Muscle layer of colon (tissue), 2 donors: Measurements from ENCODE around the gene ARFGEF3.
"Not testable (repeated sequence)": the region's sequence is repeated elsewhere in the genome, so short reads cannot be mapped to it uniquely, and the experiment has no call there.

Experiments used
- H3K27ac ChIP-seq: one replicate; pipeline ENCODE4 v1.7.0; 2013; ENCODE audit warnings: low read depth, mild to moderate bottlenecking, low read length, moderate library complexity
- H3K27me3 ChIP-seq, 2 donors: one replicate each; pipeline ENCODE4 v1.7.0; 2013; ENCODE audit warnings: low read length in 2 of 2, mild to moderate bottlenecking in 2 of 2; ENCODE audit not compliant: insufficient read depth in 2 of 2, control insufficient read depth in 1 of 2
- H3K36me3 ChIP-seq: one replicate; pipeline ENCODE4 v1.7.0; 2013; ENCODE audit warnings: mild to moderate bottlenecking, low read length; ENCODE audit not compliant: insufficient read depth
- H3K4me1 ChIP-seq: one replicate; pipeline ENCODE4 v1.7.0; 2013; ENCODE audit warnings: mild to moderate bottlenecking, low read length; ENCODE audit not compliant: insufficient read depth
- H3K4me3 ChIP-seq, 2 donors: one replicate each; pipeline ENCODE4 v1.7.0; 2013; ENCODE audit warnings: low read length in 2 of 2, low read depth in 1 of 2, mild to moderate bottlenecking in 1 of 2, moderate library complexity in 1 of 2
- H3K9ac ChIP-seq: one replicate; pipeline ENCODE4 v1.7.0; 2013; ENCODE audit warnings: low read length
- H3K9me3 ChIP-seq: one replicate; pipeline ENCODE4 v1.7.0; 2013; ENCODE audit warnings: mild to moderate bottlenecking, low read length
- donor health status: abdominal sarcoma.
- donor health status: Adenocarcinoma of cecum.

The ARFGEF3 gene

GRCh38 chr6:138201836-138202235, 40.1 kb downstream of the ARFGEF3 start:
- no peaks in the 10 kb centered on the region for H3K4me1 ChIP-seq
- no peak overlapping the region for H3K4me3 ChIP-seq
- no peaks in the 10 kb centered on the region for H3K9me3 ChIP-seq
- no peak overlapping the region for H3K9ac ChIP-seq
- H3K36me3 ChIP-seq = no peaks in the 10 kb centered on the region
- H3K27ac ChIP-seq = no peak overlapping the region
- no peaks in the 10 kb centered on the region for H3K27me3 ChIP-seq

- H3K4me3 ChIP-seq = no peak overlapping the region
- no peaks in the 10 kb centered on the region for H3K4me1 ChIP-seq
- no peaks in the 10 kb centered on the region for H3K27me3 ChIP-seq
- H3K9ac ChIP-seq = no peak overlapping the region
- H3K9me3 ChIP-seq = no peaks in the 10 kb centered on the region
- no peaks in the 10 kb centered on the region for H3K36me3 ChIP-seq
- H3K27ac ChIP-seq = no peak overlapping the region
Measured at GRCh38 chr6:138203315-138203714, 41.6 kb downstream of the ARFGEF3 start.

GRCh38 chr6:138204303-138204702, 42.6 kb downstream of the ARFGEF3 start:
- Histone ChIP-seq H3K4me1 (no peaks in the 10 kb centered on the region), H3K9ac (no peak overlapping the region), H3K9me3 (no peaks in the 10 kb centered on the region), H3K36me3 (no peaks in the 10 kb centered on the region), H3K27me3 (peaks cover 0 to 3% of the 10 kb centered on the region in 2 donors), H3K4me3 (no peak overlapping the region), H3K27ac (no peak overlapping the region)

DNA sequence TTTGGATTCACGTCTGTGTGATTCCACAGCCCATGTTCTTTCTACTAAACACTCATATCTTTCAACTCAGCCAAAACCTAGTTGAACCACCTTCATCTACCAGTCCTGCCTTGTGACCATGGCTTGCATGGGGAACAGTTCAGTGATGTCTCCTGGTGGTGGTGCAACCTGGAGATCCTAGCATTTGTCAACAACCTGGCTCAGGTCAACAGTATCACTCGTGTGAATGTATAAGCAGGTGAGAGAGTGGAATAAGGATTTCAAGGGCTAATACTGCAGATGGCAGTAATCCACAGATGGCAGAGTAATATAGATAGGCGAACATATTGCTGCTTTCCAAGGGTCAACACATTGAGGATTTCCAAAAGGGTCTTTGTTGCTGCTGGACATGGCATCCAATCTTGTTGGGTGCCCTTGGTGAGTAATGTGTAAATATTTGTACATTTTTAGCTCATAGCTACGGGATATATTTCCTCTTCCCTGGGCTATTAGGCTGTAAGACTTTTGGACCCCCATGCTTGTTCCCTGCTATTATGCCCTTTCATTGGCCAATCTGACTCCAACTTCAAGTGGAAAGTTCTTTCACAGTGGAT, 43.1 kb downstream of the ARFGEF3 start:
- no peaks in the 10 kb centered on the region for H3K4me1 ChIP-seq
- no peak overlapping the region for H3K4me3 ChIP-seq
- no peak overlapping the region for H3K9ac ChIP-seq
- no peaks in the 10 kb centered on the region for H3K36me3 ChIP-seq
- H3K27ac ChIP-seq = no peak overlapping the region
- H3K27me3 ChIP-seq = peaks cover 0 to 3% of the 10 kb centered on the region in 2 donors
- no peaks in the 10 kb centered on the region for H3K9me3 ChIP-seq

DNA sequence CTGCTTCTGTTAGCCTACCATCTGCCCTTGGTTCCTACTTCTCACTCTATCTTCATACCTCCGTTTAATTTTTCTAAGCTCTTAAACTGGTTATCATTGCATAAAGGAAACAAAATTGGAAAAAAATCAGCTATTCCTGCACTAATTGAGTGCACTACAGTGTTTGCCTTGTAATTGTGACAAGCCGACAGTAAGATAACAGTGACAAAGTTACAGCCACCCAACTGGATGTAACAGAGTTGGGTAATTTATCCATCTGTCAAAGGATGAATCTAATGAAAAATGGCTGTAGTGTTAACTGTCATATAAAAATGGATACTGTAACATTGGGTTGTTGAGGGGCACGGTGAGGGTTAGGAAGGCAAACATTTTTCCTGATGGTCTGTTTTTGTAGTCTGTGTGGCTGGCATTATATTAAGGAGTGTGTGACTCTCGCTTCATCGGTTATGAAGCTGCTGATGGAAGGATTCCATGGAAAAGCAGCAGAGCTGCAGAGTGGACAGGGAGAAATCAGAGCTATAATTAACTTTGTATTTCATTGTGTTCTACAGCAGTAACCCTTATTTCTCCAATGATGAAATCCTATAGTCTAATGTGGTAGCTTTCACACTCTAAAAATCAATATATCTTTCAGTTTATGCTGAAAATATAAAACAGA, 43.8 kb downstream of the ARFGEF3 start:
- no peak overlapping the region for H3K4me3 ChIP-seq

DNA sequence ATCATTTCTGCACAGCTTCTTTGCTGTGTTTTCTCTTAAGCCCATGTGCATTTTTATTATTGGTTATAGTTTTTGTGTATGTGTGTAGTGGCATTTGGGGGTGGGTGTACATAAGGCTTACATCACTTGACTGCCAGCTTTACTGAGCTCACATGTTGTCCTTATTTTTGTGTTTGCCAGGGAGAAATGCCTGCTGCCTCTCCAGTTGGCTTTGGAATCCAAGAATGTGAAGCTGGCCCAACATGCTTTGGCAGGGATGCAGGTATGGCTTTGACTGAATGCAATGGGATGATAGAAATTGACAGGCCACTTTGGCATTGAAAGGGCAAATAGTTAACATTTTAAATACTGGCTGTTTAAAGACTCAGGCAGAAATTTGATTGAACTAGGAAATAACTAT, 45.1 kb downstream of the ARFGEF3 start:
- H3K9me3 ChIP-seq = no peaks in the 10 kb centered on the region
- H3K27ac ChIP-seq = no peak overlapping the region
- H3K9ac ChIP-seq = no peak overlapping the region
- no peaks in the 10 kb centered on the region for H3K36me3 ChIP-seq
- H3K4me3 ChIP-seq = no peak overlapping the region
- peaks cover 0 to 3% of the 10 kb centered on the region in 2 donors for H3K27me3 ChIP-seq
- no peaks in the 10 kb centered on the region for H3K4me1 ChIP-seq

More for the DNA sequence above, 43.8 kb downstream of the ARFGEF3 start:
- peaks cover 0 to 3% of the 10 kb centered on the region in 2 donors for H3K27me3 ChIP-seq
- no peaks in the 10 kb centered on the region for H3K4me1 ChIP-seq
- H3K27ac ChIP-seq = no peak overlapping the region
- H3K9me3 ChIP-seq = no peaks in the 10 kb centered on the region
- no peak overlapping the region for H3K9ac ChIP-seq
- no peaks in the 10 kb centered on the region for H3K36me3 ChIP-seq

DNA sequence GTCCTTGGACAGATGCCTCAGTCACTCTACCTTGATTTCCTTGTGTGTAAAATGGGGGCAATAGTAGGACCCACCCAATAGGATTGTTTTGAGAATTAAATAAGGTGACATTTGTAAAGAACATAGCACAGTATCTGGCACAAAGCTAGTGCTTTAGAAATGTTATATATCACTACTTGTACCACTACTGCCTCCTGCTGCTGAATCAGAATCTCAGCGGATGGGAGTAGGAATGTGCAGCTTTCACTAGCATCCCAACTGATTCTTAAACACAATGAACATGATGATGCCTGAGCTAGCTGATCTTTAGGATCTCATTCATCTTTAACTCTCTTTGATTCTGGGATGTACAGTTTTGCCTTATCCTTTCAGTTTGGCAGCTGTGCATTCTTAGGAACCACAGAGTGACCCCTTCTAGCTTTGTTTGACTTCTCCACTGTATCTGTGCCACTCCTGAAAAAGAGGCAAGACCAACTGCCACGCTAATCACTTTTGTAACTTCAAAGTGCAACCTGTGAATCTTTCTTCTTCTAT, 49.4 kb downstream of the ARFGEF3 start:
- no peaks in the 10 kb centered on the region for H3K9me3 ChIP-seq
- H3K27ac ChIP-seq = no peak overlapping the region
- H3K4me1 ChIP-seq = no peaks in the 10 kb centered on the region
- no peak overlapping the region for H3K9ac ChIP-seq
- peaks cover 0 to 3% of the 10 kb centered on the region in 2 donors for H3K27me3 ChIP-seq
- H3K36me3 ChIP-seq = no peaks in the 10 kb centered on the region
- H3K4me3 ChIP-seq = no peak overlapping the region

DNA sequence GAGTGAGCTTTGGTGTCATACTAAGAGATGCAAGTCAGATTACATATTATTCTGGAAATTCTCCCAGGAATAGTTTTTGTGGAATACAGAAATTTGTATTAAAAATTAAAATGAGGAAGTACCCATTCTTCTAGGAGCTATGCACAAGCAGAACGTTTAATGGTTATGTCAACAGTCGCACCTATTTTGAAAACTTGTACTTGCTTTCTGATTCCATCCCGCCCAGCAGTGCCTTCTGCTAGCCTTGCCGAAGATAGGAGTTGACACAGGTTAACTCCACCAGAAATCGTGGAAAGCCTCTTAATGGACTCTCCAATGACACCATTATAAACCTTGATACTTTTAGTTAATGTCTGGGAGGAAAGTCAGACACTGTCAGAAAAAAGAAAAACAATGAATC, 49.9 kb downstream of the ARFGEF3 start:
- H3K9ac ChIP-seq = no peak overlapping the region
- no peaks in the 10 kb centered on the region for H3K36me3 ChIP-seq
- H3K27ac ChIP-seq = no peak overlapping the region
- H3K9me3 ChIP-seq = no peaks in the 10 kb centered on the region
- H3K27me3 ChIP-seq = peaks cover 0 to 3% of the 10 kb centered on the region in 2 donors
- H3K4me1 ChIP-seq = no peaks in the 10 kb centered on the region
- H3K4me3 ChIP-seq = no peak overlapping the region

DNA sequence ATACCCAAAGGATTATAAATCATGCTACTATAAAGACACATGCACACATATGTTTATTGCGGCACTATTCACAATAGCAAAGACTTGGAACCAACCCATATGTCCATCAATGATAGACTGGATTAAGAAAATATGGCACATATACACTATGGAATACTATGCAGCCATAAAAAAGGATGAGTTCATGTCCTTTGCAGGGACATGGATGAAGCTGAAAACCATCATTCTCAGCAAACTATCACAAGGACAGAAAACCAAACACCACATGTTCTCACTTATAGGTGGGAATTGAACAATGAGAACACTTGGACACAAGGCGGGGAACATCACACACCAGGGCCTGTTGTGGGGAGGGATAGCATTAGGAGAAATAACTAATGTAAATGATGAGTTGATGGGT, 50.8 kb downstream of the ARFGEF3 start:
- not testable (repeated sequence) for H3K4me1 ChIP-seq, H3K9ac ChIP-seq, H3K36me3 ChIP-seq, H3K9me3 ChIP-seq, H3K4me3 ChIP-seq, H3K27me3 ChIP-seq, H3K27ac ChIP-seq

- H3K27me3 ChIP-seq = no peaks in the 10 kb centered on the region
- H3K4me3 ChIP-seq = no peak overlapping the region
- H3K9ac ChIP-seq = no peak overlapping the region
- no peaks in the 10 kb centered on the region for H3K4me1 ChIP-seq
- no peaks in the 10 kb centered on the region for H3K9me3 ChIP-seq
- H3K27ac ChIP-seq = no peak overlapping the region
- no peaks in the 10 kb centered on the region for H3K36me3 ChIP-seq
Measured at GRCh38 chr6:138215093-138215782, 53.5 kb downstream of the ARFGEF3 start.

- H3K27me3 ChIP-seq = no peaks in the 10 kb centered on the region
- no peak within 1 kb of the TSS for H3K4me3 ChIP-seq
- no peak within 1 kb of the TSS for H3K9ac ChIP-seq
- no peak within 1 kb of the TSS for H3K27ac ChIP-seq
- H3K4me1 ChIP-seq = no peaks in the 10 kb centered on the region
- H3K9me3 ChIP-seq = no peaks in the 10 kb centered on the region
- no peaks in the 10 kb centered on the region for H3K36me3 ChIP-seq
Measured at GRCh38 chr6:138218449-138218848, 56.7 kb downstream of the ARFGEF3 start, which contains the start of gene PBOV1. Gene PBOV1 (minus strand): TSS chr6:138218491. CDS start chr6:138218395, 96 bp downstream.
